Activated T-helper 1 cell treated with anti-CD3 and anti-CD28 coated beads, Interleukin-12 subunit alpha, Interleukin-12 subunit beta, Interleukin-2, Interleukin-4 antibody, amounts not matched to agents 30 ng/mL and 10 ng/mL and 1 ng/mL, durations not matched to agents 14 hours and 24 hours and 36 hours (primary cell): ENCODE measurements around the gene PPM1E. TPM values are rescaled to one million over a fixed set of nuclear protein-coding genes. Genes with fewer than 3 reads are reported as not detected.
"Not testable (repeated sequence)": the region's sequence is repeated elsewhere in the genome, so short reads cannot be mapped to it uniquely, and the experiment has no call there.

Experiments used
- DNase-seq: peaks from one replicate; pipeline ENCODE4 v3.0.0; 2021; ENCODE audit warnings: low spot score
- H3K27ac Mint-ChIP-seq: one replicate; pipeline ENCODE4 v1.8.0; 2021; ENCODE audit warnings: mild to moderate bottlenecking, mixed read lengths
- H3K27me3 Mint-ChIP-seq: one replicate; pipeline ENCODE4 v1.8.0; 2022; ENCODE audit warnings: mild to moderate bottlenecking, moderate library complexity, mixed read lengths; ENCODE audit not compliant: insufficient read depth
- H3K36me3 Mint-ChIP-seq: one replicate; pipeline ENCODE4 v1.8.0; 2021; ENCODE audit warnings: low read depth, mixed read lengths
- H3K4me1 Mint-ChIP-seq: one replicate; pipeline ENCODE4 v1.8.0; 2021; ENCODE audit warnings: low read depth, mixed read lengths
- H3K4me3 Mint-ChIP-seq: one replicate; pipeline ENCODE4 v1.8.0; 2021; ENCODE audit warnings: mild to moderate bottlenecking, moderate library complexity, mixed read lengths
- H3K9me3 Mint-ChIP-seq: one replicate; pipeline ENCODE4 v1.8.0; 2021; ENCODE audit warnings: mixed read lengths
- intact Hi-C: fragments of 100-400 bp; cut with micrococcal nuclease; formaldehyde crosslinking; loops from one replicate; pipeline ENCODE4 v1.15.1; 2024
- total RNA-seq: library from RNA; stranded (reverse); gene quantifications from 2 replicates; pipeline ENCODE4 v1.2.3, GENCODE V29; 2022

Gene PPM1E
- total RNA-seq, 1 donor from 2014 or later = 0.03 TPM

DNA sequence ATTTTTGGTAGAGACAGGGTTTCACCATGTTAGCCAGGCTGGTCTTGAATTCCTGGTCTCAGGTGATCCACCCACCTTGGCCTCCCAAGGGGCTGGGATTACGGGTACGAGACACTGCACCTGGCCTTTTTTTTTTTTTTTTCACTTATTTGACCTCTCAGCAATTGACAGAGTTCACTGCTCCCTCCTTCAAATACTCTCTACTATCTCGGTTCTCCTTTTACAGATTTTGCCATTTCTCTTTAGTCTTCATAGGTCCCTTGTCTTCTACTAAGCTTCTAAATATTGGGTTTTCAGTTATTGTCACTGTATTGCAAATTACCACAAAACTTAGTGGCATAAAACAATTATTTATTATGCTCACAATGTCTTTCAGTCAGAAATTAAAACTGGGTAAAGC, 191.8 kb downstream of the PPM1E start:
- intact Hi-C loops = no loop called here
- Mint-ChIP-seq H3K4me1 (no peaks in the 10 kb centered on the region), H3K4me3 (no peak overlapping the region), H3K36me3 (peaks cover 2% of the 10 kb centered on the region), H3K9me3 (peaks cover 34% of the 10 kb centered on the region), H3K27me3 (peaks cover 5% of the 10 kb centered on the region), H3K27ac (no peak overlapping the region)
- no peak for DNase-seq

- Mint-ChIP-seq H3K27ac (no peak overlapping the region), H3K36me3 (peaks cover 2% of the 10 kb centered on the region), H3K4me3 (no peak overlapping the region), H3K9me3 (peaks cover 34% of the 10 kb centered on the region), H3K27me3 (peaks cover 5% of the 10 kb centered on the region), H3K4me1 (no peaks in the 10 kb centered on the region)
- intact Hi-C loops = no loop called here
- no peak for DNase-seq
Measured at GRCh38 chr17:58947824-58948223, 192.2 kb downstream of the PPM1E start.

DNA sequence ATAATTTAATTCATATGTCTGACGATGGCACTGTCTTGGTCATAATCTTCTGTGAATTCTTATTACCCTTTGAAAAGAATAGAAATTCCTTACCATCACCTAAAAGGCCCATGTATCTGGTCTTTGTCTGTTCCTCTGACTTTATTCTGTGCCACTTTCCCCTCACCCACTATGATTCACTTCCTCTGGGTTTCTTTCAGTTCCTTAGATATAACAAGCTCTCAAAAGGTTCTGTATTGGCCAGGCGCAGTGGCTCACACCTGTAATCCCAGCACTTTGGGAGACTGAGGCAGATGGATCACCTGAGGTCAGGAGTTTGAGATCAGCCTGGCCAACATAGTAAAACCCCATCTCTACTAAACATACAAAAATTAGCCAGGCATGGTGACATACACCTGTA, 198.7 kb downstream of the PPM1E start:
- peaks cover 33% of the 10 kb centered on the region for H3K9me3 Mint-ChIP-seq
- H3K4me1 Mint-ChIP-seq, DNase-seq, H3K27me3 Mint-ChIP-seq, intact Hi-C loops, H3K36me3 Mint-ChIP-seq, H3K4me3 Mint-ChIP-seq, H3K27ac Mint-ChIP-seq: not testable (repeated sequence)

DNA sequence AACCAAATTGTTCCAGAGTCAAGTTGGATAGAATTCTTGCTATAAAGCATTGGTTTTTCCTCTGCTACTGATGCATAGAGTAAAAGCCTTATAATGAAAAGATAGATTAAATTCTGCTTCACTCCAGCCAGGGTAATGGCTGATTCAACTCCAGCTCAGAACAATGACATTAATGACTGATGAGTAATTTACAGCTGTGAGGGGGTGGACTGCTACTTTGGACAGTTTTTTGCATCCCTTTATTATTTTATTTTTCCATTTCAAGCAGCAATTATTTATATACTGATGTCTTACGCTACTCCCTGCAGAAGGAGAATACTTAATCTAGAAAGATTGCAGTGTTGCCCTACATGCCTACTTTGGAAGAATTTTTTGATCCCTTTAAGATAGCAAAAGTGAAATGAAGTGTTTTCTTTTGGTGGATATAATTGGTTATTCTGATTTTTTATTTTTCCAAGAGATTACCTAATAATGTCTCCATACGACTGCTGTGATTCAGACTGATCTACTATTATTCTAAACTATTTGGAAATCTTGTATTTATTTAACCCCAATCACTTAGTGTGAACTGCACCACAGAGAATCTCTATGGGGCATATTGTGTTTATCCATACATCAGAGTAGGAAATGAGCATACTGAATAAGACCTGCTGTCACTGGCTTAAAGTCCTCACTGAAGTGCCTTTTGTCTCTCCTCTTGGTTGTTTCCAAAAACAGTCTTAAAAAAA, 201.5 kb downstream of the PPM1E start:
- Mint-ChIP-seq H3K27ac (no peak overlapping the region), H3K4me1 (no peaks in the 10 kb centered on the region), H3K36me3 (no peaks in the 10 kb centered on the region), H3K9me3 (peaks cover 11% of the 10 kb centered on the region), H3K4me3 (no peak overlapping the region), H3K27me3 (no peaks in the 10 kb centered on the region)
- no peak for DNase-seq
- intact Hi-C loops = no loop called here

- H3K27ac Mint-ChIP-seq, intact Hi-C loops, H3K27me3 Mint-ChIP-seq, DNase-seq, H3K36me3 Mint-ChIP-seq, H3K4me3 Mint-ChIP-seq, H3K4me1 Mint-ChIP-seq: not testable (repeated sequence)
- H3K9me3 Mint-ChIP-seq = peaks cover 11% of the 10 kb centered on the region
Measured at GRCh38 chr17:58957725-58958073, 202.0 kb downstream of the PPM1E start.

- Mint-ChIP-seq H3K27ac (no peak overlapping the region), H3K27me3 (no peaks in the 10 kb centered on the region), H3K4me1 (no peaks in the 10 kb centered on the region), H3K4me3 (no peak overlapping the region), H3K36me3 (no peaks in the 10 kb centered on the region), H3K9me3 (no peaks in the 10 kb centered on the region)
- intact Hi-C loops = loop anchor here (2.0 kb wide), 1 partner anchor 45 kb away; no protein-coding TSS in a partner anchor
- no peak for DNase-seq
Measured at GRCh38 chr17:58960068-58960467, 204.4 kb downstream of the PPM1E start.

DNA sequence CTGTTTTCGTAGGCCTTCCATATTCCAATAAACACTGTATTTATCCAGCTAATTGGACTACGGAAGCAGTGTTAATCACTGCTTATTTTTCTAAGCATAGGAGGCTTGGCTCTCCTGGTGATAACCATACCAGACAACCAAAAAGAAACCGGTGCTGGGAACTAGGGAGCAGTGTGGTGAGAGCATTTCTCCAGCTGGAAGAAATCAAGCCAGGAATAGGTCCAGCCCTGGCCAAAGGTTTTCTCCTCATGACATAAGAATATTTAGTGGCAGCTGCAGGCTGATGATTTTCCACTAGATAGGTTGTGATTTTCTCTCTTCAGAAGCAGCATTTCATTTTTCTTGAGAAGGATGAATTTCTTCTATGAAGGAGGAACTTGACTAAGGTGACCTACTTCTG, 209.6 kb downstream of the PPM1E start:
- Mint-ChIP-seq H3K27me3 (no peaks in the 10 kb centered on the region), H3K4me1 (no peaks in the 10 kb centered on the region), H3K27ac (no peak overlapping the region), H3K4me3 (no peak overlapping the region), H3K36me3 (no peaks in the 10 kb centered on the region), H3K9me3 (no peaks in the 10 kb centered on the region)
- no peak for DNase-seq
- intact Hi-C loops = no loop called here

GRCh38 chr17:58966208-58966607, 210.6 kb downstream of the PPM1E start:
- Mint-ChIP-seq H3K27me3 (peaks cover 3% of the 10 kb centered on the region), H3K9me3 (no peaks in the 10 kb centered on the region), H3K36me3 (no peaks in the 10 kb centered on the region), H3K27ac (no peak overlapping the region), H3K4me3 (no peak overlapping the region), H3K4me1 (no peaks in the 10 kb centered on the region)
- DNase-seq = no peak
- intact Hi-C loops = no loop called here

DNA sequence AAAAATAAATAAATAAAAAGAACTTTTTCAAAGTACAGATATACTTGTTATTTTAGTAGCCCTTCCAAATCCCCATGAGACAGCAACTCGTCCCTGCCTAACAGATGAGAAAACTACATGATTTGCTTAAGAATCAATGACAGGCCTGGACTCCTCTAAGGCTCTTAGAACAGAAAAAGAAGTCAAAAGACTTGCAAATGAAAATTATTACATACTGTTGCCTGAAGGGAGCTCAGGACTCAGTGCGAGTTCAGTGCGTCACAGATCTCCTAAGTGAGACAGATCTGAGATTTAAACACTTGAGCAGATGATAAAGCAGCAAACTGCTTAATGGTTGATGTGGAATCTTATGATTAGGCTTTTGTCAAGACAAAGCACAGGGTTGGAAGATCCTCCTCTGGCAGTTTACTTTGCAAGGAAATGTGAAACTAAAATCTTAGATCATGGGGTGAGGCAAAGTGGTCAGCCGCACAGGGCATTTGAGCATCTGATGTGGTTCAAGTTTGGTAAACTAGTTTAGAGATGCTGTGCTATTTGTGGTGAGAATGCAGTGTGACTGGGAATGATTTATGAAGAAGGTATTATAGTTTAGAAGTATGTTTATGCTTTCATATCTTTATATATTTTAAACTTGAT, 212.9 kb downstream of the PPM1E start:
- Mint-ChIP-seq H3K9me3 (no peaks in the 10 kb centered on the region), H3K27me3 (peaks cover 3% of the 10 kb centered on the region), H3K36me3 (no peaks in the 10 kb centered on the region), H3K4me3 (no peak overlapping the region), H3K4me1 (no peaks in the 10 kb centered on the region), H3K27ac (no peak overlapping the region)
- intact Hi-C loops = no loop called here
- DNase-seq = peak; percentile 2

GRCh38 chr17:58969156-58969555, 213.5 kb downstream of the PPM1E start:
- Mint-ChIP-seq H3K9me3 (no peaks in the 10 kb centered on the region), H3K27me3 (peaks cover 3% of the 10 kb centered on the region), H3K27ac (no peak overlapping the region), H3K36me3 (no peaks in the 10 kb centered on the region), H3K4me3 (no peak overlapping the region), H3K4me1 (no peaks in the 10 kb centered on the region)
- intact Hi-C loops = no loop called here
- DNase-seq = no peak

GRCh38 chr17:58969612-58970011, 214.0 kb downstream of the PPM1E start:
- Mint-ChIP-seq H3K27me3 (peaks cover 3% of the 10 kb centered on the region), H3K4me1 (no peaks in the 10 kb centered on the region), H3K4me3 (no peak overlapping the region), H3K9me3 (no peaks in the 10 kb centered on the region), H3K36me3 (no peaks in the 10 kb centered on the region), H3K27ac (no peak overlapping the region)
- intact Hi-C loops = no loop called here
- no peak for DNase-seq

GRCh38 chr17:58970609-58971450, 215.2 kb downstream of the PPM1E start:
- DNase-seq = no peak
- Mint-ChIP-seq H3K9me3 (no peaks in the 10 kb centered on the region), H3K36me3 (no peaks in the 10 kb centered on the region), H3K27me3 (peaks cover 3% of the 10 kb centered on the region), H3K27ac (no peak overlapping the region), H3K4me3 (no peak overlapping the region), H3K4me1 (no peaks in the 10 kb centered on the region)
- intact Hi-C loops = no loop called here

DNA sequence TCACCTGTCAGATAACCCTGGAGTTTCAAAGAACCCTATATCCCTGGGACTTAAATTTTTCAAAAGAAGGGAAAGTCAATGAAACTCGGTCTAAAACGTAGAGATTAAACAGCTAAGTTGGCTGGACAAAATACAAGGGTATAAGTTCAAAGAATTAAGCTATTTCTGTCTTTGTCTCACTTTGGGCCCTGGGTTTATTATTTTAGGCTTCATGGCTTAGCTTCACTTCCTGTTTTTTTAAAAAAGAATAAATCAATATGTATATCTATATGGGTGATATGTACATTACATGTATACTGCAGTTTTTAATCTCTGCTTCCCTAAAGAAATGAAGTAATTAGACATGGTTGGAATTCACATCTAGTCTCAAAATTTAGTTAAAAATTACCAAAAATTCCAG, 218.7 kb downstream of the PPM1E start:
- Mint-ChIP-seq H3K27ac (no peak overlapping the region), H3K4me3 (no peak overlapping the region), H3K27me3 (peaks cover 3% of the 10 kb centered on the region), H3K4me1 (no peaks in the 10 kb centered on the region), H3K9me3 (no peaks in the 10 kb centered on the region), H3K36me3 (no peaks in the 10 kb centered on the region)
- no peak for DNase-seq
- intact Hi-C loops = no loop called here
